Naive thymus-derived CD4-positive, alpha-beta T cell (primary cell): ENCODE data around the gene ZBTB42. TPM values are rescaled to one million over a fixed set of nuclear protein-coding genes. Genes with fewer than 3 reads are reported as not detected.

ENCODE experiments used
- ATAC-seq: fragments of 150-1000 bp; cut with Tn5 transposase; 2 replicates; pipeline ENCODE4 v1.10.0; 2021; ENCODE audit warnings: mild to moderate bottlenecking, moderate library complexity
- CTCF ChIA-PET: fragments of 350-600 bp; sonication (Branson Sonifier 250); formaldehyde crosslinking; loops from one replicate; lab custom pipeline; 2021; ENCODE audit warnings: antibody characterized with exemption; lab: Charles Lee
- POLR2A ChIA-PET: fragments of 350-600 bp; sonication (Branson Sonifier 250); formaldehyde crosslinking; loops from one replicate; lab custom pipeline; 2021; ENCODE audit warnings: antibody characterized with exemption, inconsistent platforms; lab: Charles Lee
- DNase-seq, 9 donors: peaks; one replicate each; pipeline versions ENCODE4 v3.0.0 to v3.0.0-alpha.2; 2020 to 2022; ENCODE audit warnings: mixed read lengths in 1 of 9
- H3K27ac ChIP-seq: one replicate; pipeline ENCODE4 v1.7.0; 2013; ENCODE audit warnings: mild to moderate bottlenecking, low read depth, low read length, moderate library complexity
- H3K27me3 ChIP-seq, 2 donors: one replicate each; pipeline ENCODE4 v1.7.0; 2013; ENCODE audit warnings: low read length in 2 of 2, mild to moderate bottlenecking in 2 of 2, moderate library complexity in 2 of 2; ENCODE audit not compliant: control insufficient read depth in 2 of 2, insufficient read depth in 2 of 2
- H3K36me3 ChIP-seq, 3 experiments: 1 replicate in 2 of 3; 2 replicates in 1 of 3; pipeline ENCODE4 v1.7.0; 2013; ENCODE audit warnings: low read length in 3 of 3, mild to moderate bottlenecking in 3 of 3, moderate library complexity in 1 of 3; ENCODE audit not compliant: insufficient read depth in 3 of 3, control insufficient read depth in 2 of 3
- H3K4me1 ChIP-seq, 2 donors: one replicate each; pipeline ENCODE4 v1.7.0; 2013; ENCODE audit warnings: low read length in 2 of 2, mild to moderate bottlenecking in 2 of 2, moderate library complexity in 1 of 2; ENCODE audit not compliant: control insufficient read depth in 2 of 2, insufficient read depth in 2 of 2
- H3K4me3 ChIP-seq: 2 replicates; pipeline ENCODE4 v1.7.0; 2013; ENCODE audit warnings: mild to moderate bottlenecking, low read length
- H3K9me3 ChIP-seq, 3 experiments: 1 replicate in 2 of 3; 2 replicates in 1 of 3; pipeline ENCODE4 v1.7.0; 2013; ENCODE audit warnings: low read length in 3 of 3; ENCODE audit not compliant: control insufficient read depth in 2 of 3
- H3K27ac Mint-ChIP-seq, 9 donors: one replicate each; pipeline ENCODE4 v1.8.0; 2020 to 2022; ENCODE audit warnings: mixed read lengths in 9 of 9, mild to moderate bottlenecking in 8 of 9, moderate library complexity in 5 of 9, inconsistent platforms in 2 of 9
- H3K27me3 Mint-ChIP-seq, 5 donors: one replicate each; pipeline ENCODE4 v1.8.0; 2021 to 2022; ENCODE audit warnings: mixed read lengths in 5 of 5, mild to moderate bottlenecking in 1 of 5
- H3K36me3 Mint-ChIP-seq, 5 donors: one replicate each; pipeline ENCODE4 v1.8.0; 2020 to 2022; ENCODE audit warnings: mixed read lengths in 5 of 5, mild to moderate bottlenecking in 3 of 5, inconsistent platforms in 1 of 5
- H3K4me1 Mint-ChIP-seq, 7 donors: one replicate each; pipeline ENCODE4 v1.8.0; 2020 to 2022; ENCODE audit warnings: mixed read lengths in 7 of 7, mild to moderate bottlenecking in 3 of 7, inconsistent platforms in 1 of 7
- H3K4me3 Mint-ChIP-seq, 10 donors: one replicate each; pipeline ENCODE4 v1.8.0; 2020 to 2022; ENCODE audit warnings: mild to moderate bottlenecking in 10 of 10, mixed read lengths in 10 of 10, moderate library complexity in 6 of 10, inconsistent platforms in 2 of 10
- H3K9me3 Mint-ChIP-seq, 11 donors: one replicate each; pipeline ENCODE4 v1.8.0; 2020 to 2022; ENCODE audit warnings: mixed read lengths in 11 of 11, mild to moderate bottlenecking in 4 of 11, inconsistent platforms in 1 of 11, moderate library complexity in 1 of 11
- intact Hi-C, 2 donors: fragments of 100-400 bp; cut with micrococcal nuclease; formaldehyde crosslinking; loops; one replicate each; pipeline ENCODE4 v1.15.1; 2023
- polyA plus RNA-seq, 2 donors: library from polyadenylated mRNA; unstranded; fragments of 300-500 nt; fragmentation: Illumina TruSeq; gene quantifications; one replicate each; pipeline ENCODE4 v1.2.3, GENCODE V29; 2021
- total RNA-seq, 6 experiments: library from RNA in 5 of 6; stranded (reverse) in 5 of 6; gene quantifications; 1 replicate in 5 of 6; 2 replicates in 1 of 6; pipeline ENCODE4 v1.2.3 and lab custom pipeline; 2021 to 2026

Gene ZBTB42
- total and polyA plus RNA-seq, 7 experiments from 2014 or later, result 2.1 to 11.3 (median 3.9) TPM

DNA sequence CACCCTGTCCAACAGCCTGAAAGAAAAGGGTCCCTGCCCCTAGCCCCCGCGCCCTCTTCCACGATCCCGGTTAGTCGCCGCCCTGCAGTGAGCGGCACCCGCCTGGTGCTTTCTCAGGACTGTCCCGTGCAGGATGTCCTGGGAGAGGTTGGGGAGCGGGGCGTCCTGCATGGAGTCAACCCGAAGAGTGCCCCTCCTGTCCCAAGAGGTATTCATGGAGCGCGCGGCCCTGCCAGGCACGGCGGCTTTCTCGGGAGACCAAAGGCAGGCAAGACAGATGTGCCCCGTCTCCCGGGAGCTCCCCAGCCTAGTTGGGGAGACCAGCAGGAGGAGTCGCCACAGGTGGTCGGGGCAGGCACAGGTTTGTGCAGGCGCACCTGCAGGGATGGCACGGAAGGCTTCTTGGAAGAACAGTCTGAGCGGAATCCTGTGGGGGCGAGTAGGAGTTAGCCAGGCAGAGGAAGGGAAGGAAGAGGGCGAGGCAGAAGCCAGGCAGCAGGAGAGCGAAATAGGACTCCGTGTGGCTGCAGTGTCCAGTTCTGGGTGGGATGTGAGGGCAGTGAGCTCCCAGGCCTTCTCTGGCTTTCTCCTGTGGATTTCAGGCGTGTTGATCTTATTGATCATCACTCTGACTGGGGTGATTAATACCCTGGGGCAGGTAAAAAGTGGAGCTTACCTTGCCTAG is 47.2 kb upstream of the ZBTB42 start:
- peaks cover 0 to 17% (median 3%) of the 10 kb centered on the region in 5 donors for H3K36me3 Mint-ChIP-seq
- peak overlapping the region; percentile 86 to 97 (median 90) for H3K4me3 Mint-ChIP-seq
- H3K4me1 Mint-ChIP-seq, result peaks cover 19 to 45% (median 36%) of the 10 kb centered on the region in 7 donors
- peaks cover 14 to 29% of the 10 kb centered on the region in 2 donors for H3K4me1 ChIP-seq
- POLR2A ChIA-PET, result interaction anchor here (1.0 to 3.4 kb wide), 11 partner anchors 15 to 547 kb away, joined by 3 to 24 read pairs (median 5); partner anchors contain the start of genes ADSS1, AKT1, BRF1 and CDCA4
- peaks cover 0 to 2% (median 0%) of the 10 kb centered on the region in 11 donors for H3K9me3 Mint-ChIP-seq
- H3K9me3 ChIP-seq, result no peaks in the 10 kb centered on the region
- peaks cover 0 to 48% (median 14%) of the 10 kb centered on the region in 3 experiments for H3K36me3 ChIP-seq
- H3K27ac Mint-ChIP-seq, result peak overlapping the region; percentile 66 to 94 (median 85)
- peak in 4 of 9 donors; percentile 11 to 37 (median 22) for DNase-seq
- intact Hi-C loops, result loop anchor here (1.0 to 5.0 kb wide), 13 partner anchors 15 to 1421 kb away; partner anchors contain the start of genes BRF1 (in 2 of the 2), INF2 (in 1 of the 2), KLC1 (in 1 of the 2) and NUDT14 (in 1 of the 2)
- peak overlapping the region; percentile 95 for H3K4me3 ChIP-seq
- no peaks in the 10 kb centered on the region for H3K27me3 Mint-ChIP-seq
- CTCF ChIA-PET, result no interaction called here
- no peaks in the 10 kb centered on the region for H3K27me3 ChIP-seq
- peak overlapping the region; percentile 95 for H3K27ac ChIP-seq
- ATAC-seq, result no peak

DNA sequence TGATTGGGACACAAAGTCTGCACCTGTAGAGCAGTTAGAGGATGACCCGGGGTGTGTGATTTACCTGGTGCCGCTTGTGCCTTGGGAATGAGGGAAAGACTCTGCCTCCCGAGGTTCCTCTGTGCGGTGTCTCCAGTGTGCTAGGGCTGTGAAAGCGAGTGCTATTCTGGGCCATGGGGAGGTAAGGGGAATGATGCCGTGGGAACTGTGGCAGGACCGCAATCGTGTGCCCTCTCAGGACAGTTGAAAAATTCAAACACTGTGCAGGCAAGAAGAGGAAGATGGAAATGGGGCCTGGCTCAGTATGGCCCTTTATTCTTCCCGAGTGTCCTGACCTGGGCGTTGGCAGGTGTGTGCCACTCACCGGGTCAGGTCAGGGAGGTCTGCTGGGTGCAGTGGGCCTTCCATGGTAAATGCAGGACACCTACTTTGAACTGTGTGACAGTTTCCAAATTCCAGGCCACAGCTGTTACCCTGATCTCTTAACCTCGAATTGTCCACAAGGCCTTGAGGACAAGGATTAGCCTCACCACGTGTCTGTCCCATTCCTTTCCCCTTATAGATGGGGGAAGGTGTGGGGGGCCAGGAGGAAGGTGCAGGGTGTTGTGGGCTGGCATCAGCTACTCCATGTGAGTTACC is 46.6 kb upstream of the ZBTB42 start:
- Mint-ChIP-seq H3K4me1 (peaks cover 19 to 49% (median 36%) of the 10 kb centered on the region in 7 donors), H3K27ac (peak overlapping the region; percentile 66 to 94 (median 85)), H3K9me3 (peaks cover 0 to 4% (median 0%) of the 10 kb centered on the region in 11 donors), H3K36me3 (peaks cover 0 to 22% (median 3%) of the 10 kb centered on the region in 5 donors), H3K4me3 (peak overlapping the region; percentile 86 to 97 (median 90)), H3K27me3 (no peaks in the 10 kb centered on the region)
- Histone ChIP-seq H3K9me3 (no peaks in the 10 kb centered on the region), H3K27me3 (no peaks in the 10 kb centered on the region), H3K27ac (peak overlapping the region; percentile 95), H3K4me3 (peak overlapping the region; percentile 95), H3K4me1 (peaks cover 14 to 29% of the 10 kb centered on the region in 2 donors), H3K36me3 (peaks cover 0 to 54% (median 17%) of the 10 kb centered on the region in 3 experiments)
- no peak for DNase-seq
- intact Hi-C loops, result loop anchor here (5.0 kb wide), 6 partner anchors 77 to 1127 kb away; partner anchors contain the start of genes BRF1 (in 1 of the 2), KLC1 (in 1 of the 2) and PPP1R13B (in 1 of the 2)
- no peak for ATAC-seq
- ChIA-PET POLR2A (interaction anchor here (1.7 to 3.4 kb wide), 3 partner anchors 31 to 47 kb away, joined by 10 to 24 read pairs (median 11); partner anchors contain the start of genes ADSS1, AKT1 and ZBTB42), CTCF (interaction anchor here (0.6 kb wide), 1 partner anchor 794 kb away, joined by 3 read pairs; no protein-coding TSS in a partner anchor)

DNA sequence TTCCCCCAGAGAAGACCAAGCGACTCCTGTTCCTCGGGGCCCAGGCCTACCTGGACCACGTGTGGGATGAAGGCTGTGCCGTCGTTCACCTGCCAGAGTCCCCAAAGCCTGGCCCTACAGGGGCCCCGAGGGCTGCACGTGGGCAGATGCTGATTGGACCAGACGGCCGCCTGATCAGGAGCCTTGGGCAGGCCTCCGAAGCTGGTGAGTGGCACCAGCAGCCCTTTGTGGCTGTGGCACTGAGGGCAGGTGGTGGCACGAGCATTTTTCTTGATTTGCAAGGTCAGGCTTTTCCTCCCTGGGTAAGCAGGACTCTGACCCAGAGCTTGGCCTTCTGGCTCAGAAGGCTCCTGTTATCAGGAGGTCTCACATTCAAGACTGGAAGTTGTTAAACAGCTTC is 45.3 kb upstream of the ZBTB42 start:
- ChIA-PET POLR2A (interaction anchor here (0.9 kb wide), 1 partner anchor 113 kb away, joined by 3 read pairs; no protein-coding TSS in a partner anchor), CTCF (no interaction called here)
- H3K4me1 Mint-ChIP-seq, result peaks cover 19 to 49% (median 36%) of the 10 kb centered on the region in 7 donors
- Histone ChIP-seq H3K36me3 (peaks cover 0 to 67% (median 21%) of the 10 kb centered on the region in 3 experiments), H3K27me3 (no peaks in the 10 kb centered on the region), H3K4me3 (no peak overlapping the region), H3K27ac (no peak overlapping the region), H3K9me3 (no peaks in the 10 kb centered on the region), H3K4me1 (peaks cover 14 to 29% of the 10 kb centered on the region in 2 donors)
- intact Hi-C loops, result no loop called here
- peaks cover 0 to 30% (median 7%) of the 10 kb centered on the region in 5 donors for H3K36me3 Mint-ChIP-seq
- peaks cover 0 to 4% (median 0%) of the 10 kb centered on the region in 11 donors for H3K9me3 Mint-ChIP-seq
- no peak for ATAC-seq
- H3K4me3 Mint-ChIP-seq, result peak overlapping the region in 5 of 10 donors; percentile 45 to 97 (median 90)
- DNase-seq, result no peak
- H3K27me3 Mint-ChIP-seq, result no peaks in the 10 kb centered on the region
- peak overlapping the region in 2 of 9 donors; percentile 25 to 33 for H3K27ac Mint-ChIP-seq

DNA sequence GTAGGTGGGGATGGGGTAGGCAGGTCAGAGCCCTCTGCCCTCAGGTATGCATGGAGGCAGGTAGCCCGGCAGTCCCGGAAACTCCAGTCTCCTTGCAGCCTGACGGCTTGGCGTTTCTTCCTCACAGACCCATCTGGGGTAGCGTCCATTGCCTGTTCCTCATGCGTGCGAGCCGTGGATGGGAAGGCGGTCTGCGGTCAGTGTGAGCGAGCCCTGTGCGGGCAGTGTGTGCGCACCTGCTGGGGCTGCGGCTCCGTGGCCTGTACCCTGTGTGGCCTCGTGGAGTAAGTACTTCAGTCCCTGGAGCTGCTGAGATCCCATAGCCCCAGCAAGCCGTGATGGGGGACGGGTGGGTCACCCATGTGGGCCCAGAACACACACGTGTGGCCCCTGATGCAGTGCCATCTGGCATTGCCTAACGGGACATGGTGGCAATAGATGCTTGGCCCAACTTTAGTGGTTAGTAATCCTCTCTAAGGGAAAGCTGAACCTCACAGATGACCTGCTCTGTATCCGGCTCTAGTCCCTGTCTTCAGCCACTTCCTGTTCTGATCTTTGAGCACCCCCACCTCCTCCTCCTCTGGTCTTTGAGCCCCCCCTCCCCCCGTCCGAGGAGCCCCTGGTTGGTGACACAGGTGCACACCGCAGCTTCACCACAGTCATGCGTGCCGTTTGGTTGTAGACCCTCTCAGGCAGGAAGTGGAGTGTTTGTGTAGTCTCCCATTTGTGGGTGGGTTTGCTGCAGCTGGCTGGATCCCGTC is 44.2 kb upstream of the ZBTB42 start:
- intact Hi-C loops, result no loop called here
- no peak for DNase-seq
- H3K4me3 Mint-ChIP-seq, result peak overlapping the region in 2 of 10 donors; percentile 51 to 77
- Histone ChIP-seq H3K27me3 (no peaks in the 10 kb centered on the region), H3K4me1 (peaks cover 14 to 29% of the 10 kb centered on the region in 2 donors), H3K36me3 (peaks cover 0 to 77% (median 21%) of the 10 kb centered on the region in 3 experiments), H3K4me3 (no peak overlapping the region), H3K9me3 (no peaks in the 10 kb centered on the region), H3K27ac (no peak overlapping the region)
- H3K27me3 Mint-ChIP-seq, result no peaks in the 10 kb centered on the region
- peaks cover 0 to 4% (median 0%) of the 10 kb centered on the region in 11 donors for H3K9me3 Mint-ChIP-seq
- H3K4me1 Mint-ChIP-seq, result peaks cover 19 to 56% (median 36%) of the 10 kb centered on the region in 7 donors
- ChIA-PET CTCF (interaction anchor here (0.9 kb wide), 1 partner anchor 12 kb away, joined by 3 read pairs; no protein-coding TSS in a partner anchor), POLR2A (no interaction called here)
- H3K36me3 Mint-ChIP-seq, result peaks cover 7 to 40% (median 11%) of the 10 kb centered on the region in 5 donors
- no peak for ATAC-seq
- peak overlapping the region in 5 of 9 donors; percentile 21 to 80 (median 54) for H3K27ac Mint-ChIP-seq

DNA sequence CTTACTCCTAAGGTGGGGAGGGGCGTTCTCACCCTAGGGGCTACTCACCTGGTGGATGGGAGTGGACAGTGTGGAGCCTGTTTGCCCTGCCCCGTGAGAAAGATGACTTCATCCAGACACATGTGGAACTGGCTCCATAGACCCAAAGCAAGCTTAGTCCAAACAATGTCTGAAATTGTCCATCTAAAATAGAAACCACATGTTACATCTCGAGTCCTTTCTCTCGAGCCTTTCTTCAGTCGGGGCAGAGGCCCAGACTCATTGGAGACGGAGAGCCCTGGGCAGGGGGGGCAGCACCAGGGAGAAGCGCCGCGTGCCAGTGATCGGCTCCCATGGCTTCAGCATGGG is 43.7 kb upstream of the ZBTB42 start:
- Mint-ChIP-seq H3K27me3 (no peaks in the 10 kb centered on the region), H3K9me3 (peaks cover 0 to 4% (median 0%) of the 10 kb centered on the region in 11 donors), H3K27ac (peak overlapping the region in 3 of 9 donors; percentile 38 to 80 (median 72)), H3K4me1 (peaks cover 19 to 56% (median 36%) of the 10 kb centered on the region in 7 donors), H3K4me3 (peak overlapping the region in 1 of 10 donors; percentile 51), H3K36me3 (peaks cover 10 to 45% (median 15%) of the 10 kb centered on the region in 5 donors)
- no peak overlapping the region for H3K27ac ChIP-seq
- no peaks in the 10 kb centered on the region for H3K27me3 ChIP-seq
- H3K4me3 ChIP-seq, result no peak overlapping the region
- intact Hi-C loops, result no loop called here
- ATAC-seq (no peak), DNase-seq (no peak)
- peaks cover 0 to 77% (median 21%) of the 10 kb centered on the region in 3 experiments for H3K36me3 ChIP-seq
- ChIA-PET POLR2A (no interaction called here), CTCF (interaction anchor here (0.9 kb wide), 1 partner anchor 11 kb away, joined by 3 read pairs; no protein-coding TSS in a partner anchor)
- H3K9me3 ChIP-seq, result no peaks in the 10 kb centered on the region
- H3K4me1 ChIP-seq, result peaks cover 14 to 23% of the 10 kb centered on the region in 2 donors
